PFSK-1 (cell line): ENCODE measurements around the gene STAP2.

Source experiments
- FOXP2 ChIP-seq: optimal IDR thresholded peaks from 2 replicates; pipeline ENCODE3; 2011; ENCODE audit warnings: borderline replicate concordance, control low read depth, inconsistent platforms; ENCODE audit not compliant: insufficient read depth; ENCODE audit errors: extremely low read length, extremely low read depth
- POLR2AphosphoS5 ChIP-seq: IDR thresholded peaks from 2 replicates; pipeline ENCODE4 v1.6.1; 2012; ENCODE audit warnings: low read depth, mild to moderate bottlenecking, control low read depth, low read length, moderate library complexity
- REST ChIP-seq, 2 experiments: IDR thresholded peaks; 2 replicates each; pipeline versions ENCODE4 v1.6.1 to v1.8.0; 2011 to 2012; ENCODE audit warnings: low read depth in 2 of 2, low read length in 2 of 2, control low read depth in 1 of 2, inconsistent platforms in 1 of 2, mild to moderate bottlenecking in 1 of 2, moderate library complexity in 1 of 2; ENCODE audit not compliant: insufficient read depth in 1 of 2
- SIN3A ChIP-seq: IDR thresholded peaks from 2 replicates; pipeline ENCODE4 v1.6.1; 2012; ENCODE audit warnings: mild to moderate bottlenecking, low read length, moderate library complexity, borderline replicate concordance; ENCODE audit not compliant: insufficient read depth
- TAF1 ChIP-seq: IDR thresholded peaks from 2 replicates; pipeline ENCODE4 v1.6.1; 2012; ENCODE audit warnings: low read length, control low read depth, borderline replicate concordance; ENCODE audit not compliant: insufficient read depth

Gene STAP2

GRCh38 chr19:4357095-4357797 lies 18.6 kb upstream of the STAP2 start:
- TF ChIP-seq FOXP2 (no peak), TAF1 (no peak), SIN3A (no peak), REST (IDR thresholded peaks at IDR 0.05; ENCODE audit: insufficient read depth in 1 of 2, low read depth in 2 of 2, low read length in 2 of 2) (no peak), POLR2AphosphoS5 (no peak)

- TF ChIP-seq REST (IDR thresholded peaks at IDR 0.05; ENCODE audit: insufficient read depth in 1 of 2, low read depth in 2 of 2, low read length in 2 of 2), result no peak
- no peak for TF ChIP-seq POLR2AphosphoS5
- TF ChIP-seq SIN3A, result no peak
- no peak for TF ChIP-seq TAF1
- no peak for TF ChIP-seq FOXP2
These were observed 16.3 kb upstream of the STAP2 start for GRCh38 chr19:4354897-4355296.

GRCh38 chr19:4354282-4354681 lies 15.7 kb upstream of the STAP2 start:
- TF ChIP-seq POLR2AphosphoS5 (no peak), SIN3A (no peak), REST (IDR thresholded peaks at IDR 0.05; ENCODE audit: insufficient read depth in 1 of 2, low read depth in 2 of 2, low read length in 2 of 2) (no peak), FOXP2 (no peak), TAF1 (no peak)

GRCh38 chr19:4352701-4353121 lies 14.1 kb upstream of the STAP2 start:
- no peak for TF ChIP-seq SIN3A
- TF ChIP-seq TAF1, result no peak
- no peak; the same call in 1 of the 2 replicates for TF ChIP-seq POLR2AphosphoS5
- no peak for TF ChIP-seq REST (IDR thresholded peaks at IDR 0.05; ENCODE audit: insufficient read depth in 1 of 2, low read depth in 2 of 2, low read length in 2 of 2)

GRCh38 chr19:4350726-4351125 lies 12.1 kb upstream of the STAP2 start:
- TF ChIP-seq SIN3A (no peak), REST (IDR thresholded peaks at IDR 0.05; ENCODE audit: insufficient read depth in 1 of 2, low read depth in 2 of 2, low read length in 2 of 2) (no peak), POLR2AphosphoS5 (no peak)
